ENCODE results near the gene GPR37L1.
"Not testable (repeated sequence)": the region's sequence is repeated elsewhere in the genome, so short reads cannot be mapped to it uniquely, and the experiment has no call there.

The GPR37L1 gene

DNA sequence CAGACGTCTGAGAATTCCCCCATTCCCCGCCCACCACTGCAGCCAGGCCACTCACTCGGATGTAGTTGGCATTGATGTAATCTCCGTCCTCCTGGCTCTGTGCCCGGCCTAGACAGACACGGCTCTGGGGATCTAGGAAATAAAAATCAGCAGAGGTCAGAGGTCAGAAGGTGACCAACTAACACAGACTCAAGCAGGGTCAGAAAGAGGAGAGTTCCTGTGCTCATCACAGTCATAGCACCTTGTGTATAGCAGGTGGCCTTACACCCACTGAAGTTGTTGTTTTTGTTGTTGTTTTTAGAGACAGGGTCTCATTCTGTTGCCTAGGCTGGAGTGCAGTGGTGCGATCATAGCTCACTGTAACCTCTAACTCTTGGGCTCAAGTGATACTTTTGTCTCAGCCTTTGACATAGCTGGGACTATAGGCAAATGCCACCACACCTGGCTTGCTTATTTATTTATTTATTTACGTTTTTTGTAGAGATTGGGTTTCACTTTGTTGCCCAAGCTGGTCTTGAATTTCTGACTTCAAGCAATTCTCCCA is 32.8 kb downstream of the GPR37L1 start:
- peak; percentile 41 for DNase-seq

- DNase-seq = no peak
Measured at GRCh38 chr1:202156590-202156989, 33.9 kb downstream of the GPR37L1 start.

GRCh38 chr1:202157945-202158344 is 35.2 kb downstream of the GPR37L1 start:
- DNase-seq = no peak

GRCh38 chr1:202158810-202159533 is 36.3 kb downstream of the GPR37L1 start:
- DNase-seq = no peak

GRCh38 chr1:202159534-202160371 is 37.0 kb downstream of the GPR37L1 start:
- no peak for DNase-seq

DNA sequence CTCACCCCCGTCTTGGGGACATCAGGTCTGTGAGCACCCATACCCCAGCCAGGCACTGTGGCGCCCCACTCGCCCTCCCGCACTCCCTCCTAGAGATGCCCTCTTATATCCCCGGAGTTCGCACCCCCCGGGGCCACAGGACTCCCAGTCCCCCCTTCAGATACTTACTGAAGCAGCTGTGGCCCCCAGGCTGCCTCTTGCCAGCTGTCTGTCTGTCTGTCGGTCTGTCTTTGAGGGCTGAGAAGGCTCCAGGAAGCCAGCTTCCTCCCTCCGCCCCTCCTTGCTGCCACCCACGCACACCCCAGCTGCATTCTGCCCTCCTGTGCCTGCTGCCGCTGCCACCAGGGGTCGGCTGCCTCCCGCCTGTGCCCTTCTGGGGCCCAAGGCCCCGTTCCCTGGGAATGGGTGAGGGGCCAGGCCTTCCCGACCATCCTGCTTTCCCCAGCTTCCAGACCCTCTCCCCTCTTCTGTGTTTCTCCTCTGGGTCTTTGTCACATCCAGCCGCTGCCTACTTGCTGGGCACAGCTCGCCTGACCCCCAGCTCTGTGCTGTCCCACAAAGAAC is 37.7 kb downstream of the GPR37L1 start, which contains the start of gene PTPN7:
Gene PTPN7, minus strand, starts transcription at position 226 of the 564 bp plus-strand sequence. CDS start 1,200 bp downstream, outside the sequence.
- no peak for DNase-seq

DNA sequence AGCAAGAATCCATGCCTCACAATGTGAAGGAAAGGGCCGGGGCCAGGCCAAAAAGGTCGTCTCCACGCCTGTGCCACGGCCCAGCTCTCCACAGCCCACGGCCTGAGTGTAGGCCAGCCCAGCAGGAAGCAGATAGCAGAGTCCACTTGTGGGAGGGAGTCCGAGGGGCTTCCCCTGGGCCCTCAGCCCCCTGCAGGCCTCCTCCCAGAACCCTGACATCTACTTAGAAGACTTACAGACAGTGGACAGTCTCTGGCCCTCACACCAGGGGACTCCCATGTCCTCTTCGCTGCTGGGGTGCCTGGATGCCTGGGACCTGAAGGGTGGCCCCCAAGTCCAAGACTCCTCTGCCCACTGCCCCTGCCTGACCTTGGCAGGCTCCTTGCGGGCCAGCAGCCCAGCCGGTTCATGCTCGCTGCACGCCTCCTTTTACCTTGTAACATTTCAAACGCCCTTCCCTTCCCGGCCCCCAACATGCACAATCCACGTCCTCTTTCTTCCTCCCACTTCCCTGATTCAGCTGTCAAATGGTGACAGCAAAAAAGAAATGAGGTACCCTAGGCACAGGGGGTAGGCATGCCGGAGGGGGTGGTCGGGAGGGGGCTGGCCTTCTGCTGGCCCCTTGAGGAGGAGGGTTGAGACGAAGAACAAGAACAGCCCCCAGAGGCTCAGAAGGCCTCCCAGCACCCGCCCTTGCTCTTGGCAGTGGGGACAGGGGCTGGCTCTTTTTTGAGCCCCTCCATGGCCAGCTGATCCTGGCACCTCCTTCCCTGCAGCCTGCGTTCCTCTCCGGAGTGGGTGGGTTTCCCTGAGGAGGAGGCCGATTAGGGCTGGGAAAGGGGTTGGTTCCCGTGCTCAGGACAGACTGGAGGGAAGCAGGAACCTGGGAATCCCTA is 38.7 kb downstream of the GPR37L1 start:
- DNase-seq = no peak

- no peak for DNase-seq
Measured at GRCh38 chr1:202162047-202162417, 39.3 kb downstream of the GPR37L1 start.

GRCh38 chr1:202162418-202163280 is 39.9 kb downstream of the GPR37L1 start:
- no peak for DNase-seq

DNA sequence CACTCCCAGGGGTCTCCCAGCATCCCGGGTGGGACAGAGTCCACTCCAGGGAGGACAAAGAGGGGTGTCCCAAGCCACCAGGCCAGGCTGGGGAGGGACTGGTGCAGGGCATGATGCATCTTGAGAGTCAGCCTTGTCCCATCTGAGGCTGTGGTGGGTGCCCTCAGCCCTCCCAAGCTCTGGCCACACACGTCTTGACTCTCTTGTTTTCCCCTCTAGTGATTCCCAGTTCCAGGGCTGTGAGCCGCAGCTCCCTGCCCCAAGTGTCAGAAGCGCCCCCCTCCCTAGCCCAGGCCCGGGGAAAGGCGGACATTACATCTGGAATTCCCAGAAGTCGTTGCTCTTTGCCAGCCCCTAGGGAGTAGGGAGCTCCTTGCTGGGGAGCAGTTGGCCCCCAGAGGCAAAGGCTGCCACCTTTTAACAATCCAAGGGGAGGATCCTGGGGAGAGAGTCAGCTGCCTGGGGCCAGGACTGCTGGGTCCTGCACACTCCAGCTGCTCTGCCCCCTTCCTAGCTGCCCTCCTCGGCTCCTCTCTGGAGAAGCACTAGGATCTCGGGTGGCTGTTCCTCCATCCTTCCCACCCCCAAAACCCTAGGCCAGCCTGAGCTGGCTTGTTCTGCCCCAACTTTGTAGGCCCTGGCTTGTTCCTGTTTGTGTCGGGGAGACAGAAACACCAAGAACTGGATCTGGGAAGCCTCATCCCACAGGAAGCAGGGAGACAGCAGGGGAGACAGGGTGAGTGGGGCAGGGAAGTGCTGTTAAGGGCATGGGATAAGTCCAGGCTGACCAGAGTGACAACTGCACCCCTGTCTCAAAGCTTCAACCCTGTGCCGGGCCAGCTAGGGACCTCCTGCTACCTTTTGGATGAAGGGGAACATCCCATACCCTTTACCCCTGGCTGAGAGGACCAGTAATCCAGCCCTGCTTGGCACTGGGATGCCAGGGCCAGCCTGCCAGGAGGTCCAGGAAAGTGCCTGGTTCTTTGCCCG is 40.9 kb downstream of the GPR37L1 start:
- no peak for DNase-seq

DNA sequence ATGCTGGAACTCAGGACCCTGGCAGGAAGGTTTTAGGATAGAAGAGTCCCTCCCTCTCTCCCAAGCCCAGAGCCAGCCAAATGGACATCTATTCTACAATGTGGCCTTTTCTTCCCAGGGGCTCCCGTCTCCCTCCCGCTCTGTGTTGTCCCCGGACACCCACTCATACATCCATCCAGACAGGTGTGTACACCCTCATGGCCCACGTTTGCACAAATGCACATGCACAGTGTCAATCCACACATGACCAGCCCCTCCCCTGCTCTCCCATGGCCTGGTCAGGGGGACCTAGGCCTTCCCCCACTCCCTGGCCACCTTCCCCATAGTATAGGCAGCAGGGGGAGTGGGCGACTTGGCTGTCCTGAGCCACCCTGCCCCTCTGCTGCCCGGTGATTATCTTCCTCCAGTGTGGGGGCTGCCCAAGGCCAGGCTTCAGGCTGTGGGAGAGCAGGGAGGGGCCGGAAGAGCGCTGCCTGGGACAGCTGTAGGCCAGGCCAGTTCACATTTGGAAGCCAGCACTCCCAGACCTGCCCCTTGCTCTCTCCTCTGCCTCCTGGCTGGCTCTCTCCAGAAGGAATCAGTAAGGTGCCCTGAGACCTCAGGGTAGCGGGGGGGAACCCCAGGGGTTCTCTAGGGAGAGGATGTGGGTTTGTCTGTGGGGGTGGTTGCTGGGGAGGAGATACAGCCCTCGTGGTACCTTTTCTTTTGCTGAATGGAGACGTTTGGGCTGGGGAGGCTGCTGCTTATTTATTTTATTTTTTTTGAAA is 41.7 kb downstream of the GPR37L1 start:
- DNase-seq = no peak

- no peak for DNase-seq
Measured at GRCh38 chr1:202165267-202165941, 42.7 kb downstream of the GPR37L1 start.

DNA sequence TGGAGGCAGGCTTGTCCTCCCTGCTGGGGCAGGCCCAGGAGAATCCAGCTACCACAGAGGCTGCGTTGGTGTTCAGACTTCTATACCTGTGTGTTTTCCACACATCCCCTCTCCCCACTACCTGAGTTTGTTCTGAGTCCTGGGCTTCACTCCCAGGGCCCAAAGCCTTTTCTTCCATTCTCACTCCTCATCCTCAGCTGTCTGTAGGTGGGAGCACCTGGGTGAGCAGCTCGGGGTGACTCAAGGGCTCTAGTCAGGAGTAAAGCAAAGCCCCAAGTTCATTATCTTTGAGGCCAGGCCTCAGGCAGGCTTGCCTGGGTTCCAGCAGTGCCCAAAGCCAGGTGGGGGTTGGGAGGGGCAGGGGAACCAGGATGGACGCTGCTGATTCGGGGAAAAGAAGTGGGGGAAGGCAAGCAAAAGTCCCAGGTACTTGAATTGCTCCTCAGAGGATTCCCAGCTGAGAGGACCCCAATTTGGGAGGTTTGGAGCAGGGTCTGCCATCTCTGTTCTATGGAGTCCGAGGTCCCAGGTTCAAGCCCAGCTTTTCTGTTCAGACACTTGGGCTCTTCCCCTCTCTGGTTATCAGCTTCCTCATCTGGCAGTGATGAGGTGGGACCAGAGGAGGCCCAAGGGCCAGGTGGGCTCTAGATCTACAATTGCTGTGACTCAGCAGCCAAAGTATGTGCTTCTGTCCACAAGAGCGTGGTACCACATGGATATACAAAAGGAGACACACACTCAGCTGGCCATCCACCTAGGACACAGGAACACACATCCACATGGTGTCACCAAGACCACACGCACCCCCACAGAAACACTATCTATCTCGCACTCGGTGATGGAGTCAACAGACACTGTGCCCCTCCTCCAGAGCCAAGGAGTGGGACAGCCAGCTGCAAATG is 43.5 kb downstream of the GPR37L1 start:
- no peak for DNase-seq

- not testable (repeated sequence) for DNase-seq
Measured at GRCh38 chr1:202167054-202167453, 44.3 kb downstream of the GPR37L1 start.

DNA sequence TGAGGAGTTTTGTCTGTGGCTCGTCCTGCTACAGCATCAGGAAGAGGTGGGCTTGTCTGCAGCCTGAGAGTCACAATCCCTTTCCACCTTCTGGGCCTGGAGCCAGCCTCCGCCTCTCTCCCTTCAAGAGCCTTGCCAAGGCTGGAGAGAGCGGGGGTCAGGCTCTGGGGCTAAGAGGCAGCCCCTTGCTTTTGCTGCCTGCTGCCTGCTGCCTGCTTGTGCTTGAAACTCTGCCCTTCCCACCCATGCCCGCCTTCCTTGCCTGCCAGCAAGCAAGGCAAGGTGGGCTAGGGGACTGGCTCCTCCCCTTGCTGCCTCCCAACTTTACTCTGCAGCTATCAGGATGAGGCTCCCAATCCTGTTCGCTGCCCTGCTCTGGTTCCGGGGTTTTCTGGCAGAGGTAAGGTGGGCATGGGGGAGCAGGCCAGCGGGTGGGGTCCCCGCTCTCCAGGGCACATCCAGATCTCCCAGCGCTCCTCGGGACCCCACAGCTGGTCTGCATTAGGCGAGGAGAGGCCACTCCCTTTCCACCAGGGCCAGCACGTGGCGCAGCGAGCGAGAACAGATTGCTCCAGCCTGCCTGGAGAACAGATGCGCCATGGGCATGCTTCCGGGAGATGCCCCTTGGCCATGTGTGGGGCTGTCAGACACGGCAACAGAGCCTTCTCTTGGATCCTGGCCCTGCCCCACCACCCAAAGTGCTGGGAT is 45.1 kb downstream of the GPR37L1 start:
- DNase-seq = peak; percentile 15

- DNase-seq = no peak
Measured at GRCh38 chr1:202168861-202169260, 46.1 kb downstream of the GPR37L1 start.

- no peak for DNase-seq
Measured at GRCh38 chr1:202170726-202171125, 48.0 kb downstream of the GPR37L1 start.
